Ascending aorta (tissue), 2 donors: ENCODE measurements around the gene BRMS1L. TPM values are rescaled to one million over a fixed set of nuclear protein-coding genes. Genes with fewer than 3 reads are reported as not detected.

ENCODE experiments used
- DNase-seq, 2 donors: peaks; one replicate each; pipeline ENCODE4 v3.0.0-alpha.2; 2019; ENCODE audit warnings: low spot score in 2 of 2
- H3K27ac ChIP-seq, 2 donors: fragments of 200-600 bp; sonication (generic); one replicate each; pipeline ENCODE4 v1.5.1; 2016 to 2017; ENCODE audit warnings: mild to moderate bottlenecking in 1 of 2
- H3K27me3 ChIP-seq: fragments of 200-600 bp; sonication (generic); one replicate; pipeline ENCODE4 v1.5.1; 2017
- H3K36me3 ChIP-seq, 2 donors: fragments of 200-600 bp; sonication (generic); one replicate each; pipeline ENCODE4 v1.5.1; 2016
- H3K4me1 ChIP-seq, 2 donors: fragments of 200-600 bp; sonication (generic); one replicate each; pipeline ENCODE4 v1.5.1; 2016 to 2017; ENCODE audit warnings: mild to moderate bottlenecking in 1 of 2
- H3K4me3 ChIP-seq, 2 donors: fragments of 200-600 bp; sonication (generic); one replicate each; pipeline ENCODE4 v1.5.1; 2016 to 2017; ENCODE audit warnings: mild to moderate bottlenecking in 1 of 2
- H3K9me3 ChIP-seq, 2 donors: fragments of 200-600 bp; sonication (generic); one replicate each; pipeline ENCODE4 v1.5.1; 2016
- CTCF ChIP-seq, 3 experiments: fragments of 200-600 bp in 2 of 3; fragments of 450-650 bp in 1 of 3; sonication (generic) in 2 of 3; IDR thresholded peaks; one replicate each; pipeline ENCODE4 v1.5.1; 2016 to 2019; ENCODE audit warnings: antibody characterized with exemption in 3 of 3, mild to moderate bottlenecking in 1 of 3, moderate library complexity in 1 of 3
- intact Hi-C: fragments of 100-400 bp; cut with DNase I; formaldehyde crosslinking; loops from one replicate; pipeline ENCODE4 v1.15.1; 2023
- total RNA-seq: library from RNA; depleted of rRNA; stranded (reverse); fragments of >200 nt; gene quantifications from one replicate; pipeline ENCODE4 v1.1.0, GENCODE V29; 2016

Gene BRMS1L
- total RNA-seq, 1 donor from 2014 or later: 7.7 TPM

- no peaks in the 10 kb centered on the region for H3K36me3 ChIP-seq
- TF ChIP-seq CTCF (IDR thresholded peaks at IDR 0.05): no peak
- intact Hi-C loops: no loop called here
- no peaks in the 10 kb centered on the region for H3K4me1 ChIP-seq
- no peaks in the 10 kb centered on the region for H3K9me3 ChIP-seq
- H3K4me3 ChIP-seq: no peak overlapping the region
- H3K27ac ChIP-seq: no peak overlapping the region
- no peaks in the 10 kb centered on the region for H3K27me3 ChIP-seq
- no peak for DNase-seq
Measured at GRCh38 chr14:35911097-35911496, 85.0 kb downstream of the BRMS1L start.

- no peaks in the 10 kb centered on the region for H3K9me3 ChIP-seq
- DNase-seq: no peak
- TF ChIP-seq CTCF (IDR thresholded peaks at IDR 0.05): no peak
- H3K4me3 ChIP-seq: no peak overlapping the region
- H3K36me3 ChIP-seq: no peaks in the 10 kb centered on the region
- H3K27me3 ChIP-seq: no peaks in the 10 kb centered on the region
- H3K4me1 ChIP-seq: no peaks in the 10 kb centered on the region
- intact Hi-C loops: no loop called here
- H3K27ac ChIP-seq: no peak overlapping the region
Measured at GRCh38 chr14:35915185-35915584, 89.0 kb downstream of the BRMS1L start.

- no peak overlapping the region for H3K27ac ChIP-seq
- no peaks in the 10 kb centered on the region for H3K4me1 ChIP-seq
- H3K27me3 ChIP-seq: no peaks in the 10 kb centered on the region
- no peaks in the 10 kb centered on the region for H3K36me3 ChIP-seq
- TF ChIP-seq CTCF (IDR thresholded peaks at IDR 0.05): no peak
- DNase-seq: no peak
- intact Hi-C loops: no loop called here
- no peaks in the 10 kb centered on the region for H3K9me3 ChIP-seq
- no peak overlapping the region for H3K4me3 ChIP-seq
Measured at GRCh38 chr14:35915775-35916174, 89.6 kb downstream of the BRMS1L start.

Other genes with a start within 250 kb of the BRMS1L start
- 101 TPM for gene RALGAPA1, start 17.0 kb upstream of the BRMS1L start, total RNA-seq